ENCODE measurements around the gene KAT8.
A peak's percentile ranks its signal among the peaks of the same experiment; 100 is the strongest.
"Not testable (repeated sequence)": the region's sequence is repeated elsewhere in the genome, so short reads cannot be mapped to it uniquely, and the experiment has no call there.

Gene KAT8

DNA sequence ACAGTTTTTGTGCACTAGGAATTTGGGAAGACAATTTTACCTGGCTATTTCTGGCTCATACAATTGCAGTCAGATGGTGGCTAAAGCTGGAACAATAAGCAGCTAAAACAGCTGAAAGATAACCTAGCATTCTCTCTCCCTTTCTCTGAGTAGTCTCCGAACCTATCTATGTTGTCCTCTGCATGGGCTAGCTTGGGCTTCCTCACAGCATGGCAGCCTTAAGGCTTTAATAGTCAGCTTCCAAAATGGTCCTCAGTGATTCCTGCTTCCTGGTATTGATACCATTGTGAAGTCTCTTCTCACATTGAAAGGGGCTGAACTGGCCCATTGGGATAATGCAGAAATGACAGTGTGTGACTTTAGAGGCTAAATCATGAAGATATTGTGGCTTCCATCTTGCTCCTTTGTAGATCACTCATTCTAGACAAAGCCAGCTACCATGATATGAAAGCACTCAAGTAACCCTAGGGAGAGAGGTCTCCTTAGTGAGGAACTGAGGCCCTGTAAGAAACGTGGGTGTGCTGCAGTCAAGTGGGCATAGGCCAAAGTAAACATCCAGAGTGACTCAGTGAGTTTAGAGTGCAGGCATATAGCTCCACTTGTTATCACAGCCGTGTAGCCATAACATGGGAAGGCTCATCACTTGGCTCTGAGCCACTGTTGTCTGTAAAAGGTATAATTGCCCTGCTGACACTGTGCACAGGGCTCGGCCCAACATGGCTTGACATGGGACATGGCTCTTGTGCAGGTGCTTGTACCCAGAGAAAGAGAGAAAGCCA, 17.4 kb upstream of the KAT8 start:
- H3K4me1 ChIP-seq (ENCODE audit: insufficient read depth, low read length), result peaks cover 7% of the 10 kb centered on the region
- ATAC-seq (ENCODE audit: insufficient read depth, low read depth) (no peak), DNase-seq (no peak)
- no peak overlapping the region for H3K4me3 ChIP-seq (ENCODE audit: low read depth in 1 of 2, low read length in 2 of 2)
- no peak overlapping the region for H3K9ac ChIP-seq (ENCODE audit: low read depth, low read length)
- no peaks in the 10 kb centered on the region for H4K20me1 ChIP-seq (ENCODE audit: insufficient read depth, low read length)
- H3K9me3 ChIP-seq (ENCODE audit: insufficient read depth, low read length, severe bottlenecking), result no peaks in the 10 kb centered on the region
- H3K27ac ChIP-seq (ENCODE audit: low read length), result no peak overlapping the region
- no peak for TF ChIP-seq EZH2 (IDR thresholded peaks at IDR 0.05; ENCODE audit: borderline replicate concordance, low read depth, low read length, severe bottlenecking)
- TF ChIP-seq, protein P1, sequence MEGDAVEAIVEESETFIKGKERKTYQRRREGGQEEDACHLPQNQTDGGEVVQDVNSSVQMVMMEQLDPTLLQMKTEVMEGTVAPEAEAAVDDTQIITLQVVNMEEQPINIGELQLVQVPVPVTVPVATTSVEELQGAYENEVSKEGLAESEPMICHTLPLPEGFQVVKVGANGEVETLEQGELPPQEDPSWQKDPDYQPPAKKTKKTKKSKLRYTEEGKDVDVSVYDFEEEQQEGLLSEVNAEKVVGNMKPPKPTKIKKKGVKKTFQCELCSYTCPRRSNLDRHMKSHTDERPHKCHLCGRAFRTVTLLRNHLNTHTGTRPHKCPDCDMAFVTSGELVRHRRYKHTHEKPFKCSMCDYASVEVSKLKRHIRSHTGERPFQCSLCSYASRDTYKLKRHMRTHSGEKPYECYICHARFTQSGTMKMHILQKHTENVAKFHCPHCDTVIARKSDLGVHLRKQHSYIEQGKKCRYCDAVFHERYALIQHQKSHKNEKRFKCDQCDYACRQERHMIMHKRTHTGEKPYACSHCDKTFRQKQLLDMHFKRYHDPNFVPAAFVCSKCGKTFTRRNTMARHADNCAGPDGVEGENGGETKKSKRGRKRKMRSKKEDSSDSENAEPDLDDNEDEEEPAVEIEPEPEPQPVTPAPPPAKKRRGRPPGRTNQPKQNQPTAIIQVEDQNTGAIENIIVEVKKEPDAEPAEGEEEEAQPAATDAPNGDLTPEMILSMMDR (IDR thresholded peaks at IDR 0.05; ENCODE audit: borderline replicate concordance, extremely low read depth, low read length, poor library complexity, severe bottlenecking), result no peak
- H3K36me3 ChIP-seq (ENCODE audit: insufficient read depth, low read length), result no peaks in the 10 kb centered on the region
- no peak overlapping the region for H2AFZ ChIP-seq (ENCODE audit: low read depth, low read length)
- H3K27me3 ChIP-seq (ENCODE audit: insufficient read depth, low read length, poor library complexity), result no peaks in the 10 kb centered on the region
- H3K79me2 ChIP-seq (ENCODE audit: insufficient read depth, low read length), result no peaks in the 10 kb centered on the region
- H3K4me2 ChIP-seq (ENCODE audit: insufficient read depth, low read length), result no peak overlapping the region

DNA sequence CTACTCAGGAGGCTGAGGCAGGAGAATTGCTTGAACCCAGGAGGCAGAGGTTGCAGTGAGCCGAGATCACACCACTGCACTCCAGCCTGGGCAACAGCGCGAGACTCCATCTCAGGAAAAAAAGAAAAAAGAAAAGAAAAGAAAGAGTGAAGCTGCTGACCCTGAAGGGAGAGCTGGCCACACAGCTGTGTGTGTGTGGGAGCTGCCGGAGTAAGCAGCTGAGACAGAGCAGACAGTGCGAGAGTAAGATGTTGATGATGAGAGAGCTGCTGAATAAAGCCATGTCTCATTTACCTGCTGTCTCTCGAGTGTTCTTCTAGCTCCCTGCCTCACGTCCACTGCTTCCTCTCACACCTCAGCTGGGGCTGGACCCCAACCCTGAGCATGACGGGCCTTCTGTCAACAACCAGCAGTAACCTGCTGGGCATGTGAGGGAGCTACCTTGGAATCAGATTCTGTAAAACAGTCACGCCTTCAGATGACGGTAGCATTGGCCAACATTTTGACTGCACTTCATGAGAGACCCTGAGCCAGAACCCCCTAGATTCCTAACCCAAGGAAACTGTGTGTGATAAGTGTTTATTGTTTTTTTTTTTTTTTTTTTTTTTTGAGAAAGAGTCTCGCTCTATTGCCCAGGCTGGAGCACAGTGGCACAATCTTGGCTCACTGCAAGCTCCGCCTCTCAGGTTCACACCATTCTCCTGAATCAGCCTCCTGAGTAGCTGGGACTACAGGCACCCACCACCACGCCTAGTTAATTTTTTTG, 16.4 kb upstream of the KAT8 start:
- H3K9ac ChIP-seq (ENCODE audit: low read depth, low read length); H2AFZ ChIP-seq (ENCODE audit: low read depth, low read length); DNase-seq; H3K36me3 ChIP-seq (ENCODE audit: insufficient read depth, low read length); H3K4me3 ChIP-seq (ENCODE audit: low read depth in 1 of 2, low read length in 2 of 2); H3K4me1 ChIP-seq (ENCODE audit: insufficient read depth, low read length); H3K27ac ChIP-seq (ENCODE audit: low read length); H3K27me3 ChIP-seq (ENCODE audit: insufficient read depth, low read length, poor library complexity); H3K79me2 ChIP-seq (ENCODE audit: insufficient read depth, low read length); ATAC-seq (ENCODE audit: insufficient read depth, low read depth); H3K9me3 ChIP-seq (ENCODE audit: insufficient read depth, low read length, severe bottlenecking); H3K4me2 ChIP-seq (ENCODE audit: insufficient read depth, low read length); H4K20me1 ChIP-seq (ENCODE audit: insufficient read depth, low read length): not testable (repeated sequence)

DNA sequence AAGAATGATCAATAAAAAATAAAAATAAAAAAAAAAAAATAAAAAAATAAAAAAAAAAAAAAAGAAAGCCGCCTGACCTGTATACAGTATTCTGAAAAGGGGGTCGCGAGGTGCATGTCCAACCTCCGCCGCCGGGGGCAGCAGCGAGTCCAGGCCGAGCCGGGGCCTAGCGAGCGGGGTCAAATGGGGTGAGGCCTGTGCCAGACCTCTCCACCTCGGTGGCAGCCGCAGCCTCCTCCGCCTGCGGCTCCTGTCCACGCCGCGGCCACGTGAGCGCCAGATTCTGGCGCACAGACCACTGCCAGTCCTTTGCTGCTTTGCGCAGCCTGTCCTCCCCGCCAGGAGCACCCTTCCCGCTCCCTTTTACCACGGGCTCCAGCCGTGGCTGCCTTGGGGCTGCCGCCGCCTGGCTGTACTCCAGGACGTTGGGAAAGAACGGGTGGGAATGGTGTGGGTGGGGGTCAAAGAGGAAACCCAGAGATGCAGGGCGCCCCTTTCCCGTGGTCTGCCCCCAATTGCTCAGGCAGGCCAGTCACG, 11.7 kb upstream of the KAT8 start:
- no peak for TF ChIP-seq EZH2 (IDR thresholded peaks at IDR 0.05; ENCODE audit: borderline replicate concordance, low read depth, low read length, severe bottlenecking)
- TF ChIP-seq, protein P1 (IDR thresholded peaks at IDR 0.05; ENCODE audit: borderline replicate concordance, extremely low read depth, low read length, poor library complexity, severe bottlenecking), result peak; percentile 65
- Histone ChIP-seq H3K4me1 (ENCODE audit: insufficient read depth, low read length) (peaks cover 25% of the 10 kb centered on the region), H4K20me1 (ENCODE audit: insufficient read depth, low read length) (no peaks in the 10 kb centered on the region), H3K79me2 (ENCODE audit: insufficient read depth, low read length) (peaks cover 19% of the 10 kb centered on the region), H3K9ac (ENCODE audit: low read depth, low read length) (no peak overlapping the region), H3K27me3 (ENCODE audit: insufficient read depth, low read length, poor library complexity) (no peaks in the 10 kb centered on the region), H3K36me3 (ENCODE audit: insufficient read depth, low read length) (peaks cover 16% of the 10 kb centered on the region), H3K27ac (ENCODE audit: low read length) (no peak overlapping the region), H2AFZ (ENCODE audit: low read depth, low read length) (no peak overlapping the region), H3K4me2 (ENCODE audit: insufficient read depth, low read length) (no peak overlapping the region), H3K9me3 (ENCODE audit: insufficient read depth, low read length, severe bottlenecking) (no peaks in the 10 kb centered on the region), H3K4me3 (ENCODE audit: low read depth in 1 of 2, low read length in 2 of 2) (no peak overlapping the region)
- DNase-seq (peak; percentile 52), ATAC-seq (ENCODE audit: insufficient read depth, low read depth) (no peak)
